A549 treated with dexamethasone at 1 μM for 4 hours (cell line): ENCODE data around the gene MLKL. TPM values are rescaled to one million over a fixed set of nuclear protein-coding genes. Genes with fewer than 3 reads are reported as not detected.

Experiments
- total RNA-seq: library from RNA; stranded (reverse); fragments of 200-300 nt; extraction: Qiagen RNA extraction; gene quantifications from 5 replicates; pipeline ENCODE4 v1.2.3, GENCODE V29; 2022

Gene MLKL
- total RNA-seq = 45.2 to 52.4 TPM (median 50.1 TPM) in 5 replicates

DNA sequence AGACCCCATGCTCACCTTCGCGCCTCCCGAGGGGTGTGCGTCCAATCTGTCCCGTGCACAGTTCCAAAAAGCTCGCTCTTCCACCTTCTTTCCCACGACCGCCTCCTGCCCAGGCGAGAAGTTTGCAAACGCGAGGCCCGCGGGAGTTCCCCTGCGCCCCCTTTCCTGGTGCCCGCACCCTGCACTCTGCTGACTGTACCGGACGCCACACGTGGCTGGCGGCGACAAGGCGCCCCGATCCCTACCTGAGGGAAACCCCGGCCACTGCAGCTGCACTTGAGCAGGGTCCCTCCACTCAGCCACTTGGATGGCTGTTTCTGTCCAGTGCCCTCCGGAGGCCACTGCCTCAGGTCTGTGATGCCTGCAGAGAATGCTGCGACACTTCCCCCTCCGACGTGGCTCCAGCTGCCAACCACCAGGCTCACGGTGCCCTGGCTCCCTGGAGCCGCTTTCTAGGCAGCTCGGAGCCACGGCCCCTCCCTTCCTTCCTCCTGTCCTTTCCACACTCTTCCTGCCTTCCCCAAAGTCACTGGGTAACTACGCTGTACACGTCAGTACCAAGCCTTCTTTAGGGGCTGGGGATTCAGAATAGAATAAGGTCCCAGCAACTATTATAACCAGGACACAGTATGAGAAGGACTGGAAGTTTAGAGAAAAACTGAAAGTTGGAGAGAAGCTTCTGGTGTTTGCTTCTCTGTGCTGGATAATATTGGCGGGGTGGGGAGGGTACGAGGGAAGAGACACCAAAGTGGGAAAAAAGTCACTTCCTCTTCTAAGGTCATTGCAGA lies at the start of gene MLKL:
Gene MLKL (minus strand): TSS at position 425 of the 788 bp plus-strand sequence. CDS start 5,105 bp downstream, outside the sequence.

DNA sequence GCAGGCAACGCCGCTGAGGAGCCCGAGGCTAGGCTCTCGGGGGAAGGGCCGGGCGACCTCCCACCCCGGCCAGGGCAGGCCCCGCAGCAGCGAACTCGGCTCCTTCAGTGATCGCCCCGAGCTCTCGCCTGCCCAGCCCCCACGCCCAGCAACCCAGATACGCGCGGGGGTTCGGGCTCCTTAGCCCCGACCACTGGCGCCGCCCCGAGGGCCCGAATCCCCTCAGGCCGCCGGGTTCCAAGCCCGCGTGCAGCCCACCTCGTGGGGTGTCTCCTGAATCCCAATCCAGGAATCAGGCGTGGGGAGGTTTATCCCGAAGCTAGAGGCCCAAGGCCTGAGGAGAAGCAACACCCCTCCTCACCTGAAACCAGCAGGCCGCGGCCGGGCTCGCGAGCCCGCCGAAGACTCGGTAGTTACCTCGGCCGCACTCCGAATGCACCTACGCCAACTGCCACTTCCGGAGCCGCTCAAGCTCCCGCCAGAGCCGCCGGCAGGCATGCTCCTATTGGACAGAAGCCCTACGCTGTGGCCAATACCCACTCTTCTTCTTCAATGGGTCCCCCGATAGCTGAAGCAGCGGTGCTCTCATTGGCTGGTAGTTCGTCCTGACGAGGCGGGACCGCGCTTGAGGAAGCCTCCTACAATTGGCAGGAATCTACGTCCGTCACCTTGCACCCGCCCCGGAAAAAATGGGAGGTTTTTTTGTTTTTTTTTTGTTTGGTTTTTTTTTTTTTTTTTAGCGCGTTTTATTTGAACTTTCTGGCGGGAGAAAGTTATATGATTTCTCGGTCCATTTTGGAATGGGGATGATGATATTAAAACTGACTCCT lies 34.0 kb downstream of the MLKL start, which contains the start of gene RFWD3:
Gene RFWD3 (minus strand): TSS at position 453 of the 830 bp plus-strand sequence. CDS start 5,428 bp downstream, outside the sequence.

Other genes with a start within 250 kb of the MLKL start
- gene GLG1, start 93.7 kb downstream of the MLKL start, total RNA-seq = 46.4 to 60.3 TPM (median 57.7 TPM) in 5 replicates
- gene RFWD3, start 34.0 kb downstream of the MLKL start, total RNA-seq = 32.9 to 43.7 TPM (median 39.7 TPM) in 5 replicates
- gene FA2H, start 74.0 kb upstream of the MLKL start, total RNA-seq = 33.9 to 39.3 TPM (median 36.9 TPM) in 5 replicates